Measurements from ENCODE around the gene GRID2. TPM values are rescaled to one million over a fixed set of nuclear protein-coding genes. Genes with fewer than 3 reads are reported as not detected.

The GRID2 gene
- total RNA-seq, 1 donor from 2014 or later = 11.6 TPM

GRCh38 chr4:93042746-93043145 is 739.0 kb downstream of the GRID2 start:
- H3K4me3 Mint-ChIP-seq (ENCODE audit: unreplicated experiment) = no peak overlapping the region
- no peaks in the 10 kb centered on the region for H3K36me3 Mint-ChIP-seq (ENCODE audit: low read depth, unreplicated experiment)

GRCh38 chr4:93053140-93053539 is 749.4 kb downstream of the GRID2 start:
- H3K9me3 Mint-ChIP-seq (ENCODE audit: unreplicated experiment) = no peaks in the 10 kb centered on the region
- H3K27ac Mint-ChIP-seq (ENCODE audit: unreplicated experiment) = no peak overlapping the region
- no peaks in the 10 kb centered on the region for H3K36me3 Mint-ChIP-seq (ENCODE audit: low read depth, unreplicated experiment)
- no peak for TF ChIP-seq CTCF (IDR thresholded peaks at IDR 0.05; ENCODE audit: unreplicated experiment)
- no peaks in the 10 kb centered on the region for H3K4me1 Mint-ChIP-seq (ENCODE audit: unreplicated experiment)
- no peak overlapping the region for H3K4me3 Mint-ChIP-seq (ENCODE audit: unreplicated experiment)
- DNase-seq (ENCODE audit: low spot score) = no peak
- no peaks in the 10 kb centered on the region for H3K27me3 Mint-ChIP-seq (ENCODE audit: unreplicated experiment)

More at GRCh38 chr4:93042746-93043145, 739.0 kb downstream of the GRID2 start:
- TF ChIP-seq CTCF (IDR thresholded peaks at IDR 0.05; ENCODE audit: unreplicated experiment) = no peak
- Mint-ChIP-seq H3K4me1 (ENCODE audit: unreplicated experiment) (no peaks in the 10 kb centered on the region), H3K27me3 (ENCODE audit: unreplicated experiment) (no peaks in the 10 kb centered on the region), H3K9me3 (ENCODE audit: unreplicated experiment) (no peaks in the 10 kb centered on the region), H3K27ac (ENCODE audit: unreplicated experiment) (no peak overlapping the region)
- DNase-seq (ENCODE audit: low spot score) = no peak

DNA sequence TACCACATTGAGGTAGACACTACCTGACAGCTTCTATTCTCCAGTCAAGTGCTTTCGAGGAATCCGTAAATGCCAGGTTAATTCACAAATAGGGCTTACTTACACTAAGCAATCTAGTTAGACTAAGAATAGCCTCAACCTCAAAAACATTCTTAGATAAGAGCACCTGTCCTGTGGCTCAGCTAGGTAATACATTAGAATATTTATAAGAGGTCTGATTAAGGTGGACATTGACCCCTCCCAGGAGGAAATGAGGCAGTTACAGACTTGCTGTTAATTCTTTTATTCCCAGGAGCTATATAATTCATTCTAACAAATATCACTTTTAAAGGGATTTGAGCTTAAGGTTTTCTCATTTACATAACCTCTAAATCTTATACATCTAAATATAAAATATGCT is 758.1 kb downstream of the GRID2 start:
- Mint-ChIP-seq H3K4me3 (ENCODE audit: unreplicated experiment) (no peak overlapping the region), H3K27me3 (ENCODE audit: unreplicated experiment) (no peaks in the 10 kb centered on the region), H3K4me1 (ENCODE audit: unreplicated experiment) (peaks cover 3% of the 10 kb centered on the region), H3K27ac (ENCODE audit: unreplicated experiment) (no peak overlapping the region), H3K36me3 (ENCODE audit: low read depth, unreplicated experiment) (no peaks in the 10 kb centered on the region), H3K9me3 (ENCODE audit: unreplicated experiment) (no peaks in the 10 kb centered on the region)
- no peak for TF ChIP-seq CTCF (IDR thresholded peaks at IDR 0.05; ENCODE audit: unreplicated experiment)
- DNase-seq (ENCODE audit: low spot score) = no peak

DNA sequence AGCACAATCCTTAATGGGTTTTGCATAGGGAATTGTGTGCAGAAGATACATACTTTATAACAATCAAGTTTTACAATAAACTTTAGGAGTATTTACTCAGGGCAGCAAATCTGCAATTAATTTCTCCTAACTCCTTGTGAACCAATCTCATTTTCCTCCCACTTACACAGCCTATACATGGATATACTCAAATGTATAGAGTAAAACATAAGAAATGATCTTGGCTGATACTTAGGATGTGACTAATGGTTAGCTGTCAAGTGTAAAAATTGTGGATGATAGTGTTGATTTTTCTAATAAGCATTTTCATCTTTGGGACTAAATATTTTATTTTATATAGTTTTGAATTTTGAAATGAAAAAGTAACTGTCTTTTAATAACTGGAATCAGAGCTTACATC is 759.6 kb downstream of the GRID2 start:
- no peak for TF ChIP-seq CTCF (IDR thresholded peaks at IDR 0.05; ENCODE audit: unreplicated experiment)
- DNase-seq (ENCODE audit: low spot score) = no peak
- Mint-ChIP-seq H3K27me3 (ENCODE audit: unreplicated experiment) (no peaks in the 10 kb centered on the region), H3K36me3 (ENCODE audit: low read depth, unreplicated experiment) (no peaks in the 10 kb centered on the region), H3K4me3 (ENCODE audit: unreplicated experiment) (no peak overlapping the region), H3K4me1 (ENCODE audit: unreplicated experiment) (peaks cover 3% of the 10 kb centered on the region), H3K9me3 (ENCODE audit: unreplicated experiment) (no peaks in the 10 kb centered on the region), H3K27ac (ENCODE audit: unreplicated experiment) (no peak overlapping the region)

DNA sequence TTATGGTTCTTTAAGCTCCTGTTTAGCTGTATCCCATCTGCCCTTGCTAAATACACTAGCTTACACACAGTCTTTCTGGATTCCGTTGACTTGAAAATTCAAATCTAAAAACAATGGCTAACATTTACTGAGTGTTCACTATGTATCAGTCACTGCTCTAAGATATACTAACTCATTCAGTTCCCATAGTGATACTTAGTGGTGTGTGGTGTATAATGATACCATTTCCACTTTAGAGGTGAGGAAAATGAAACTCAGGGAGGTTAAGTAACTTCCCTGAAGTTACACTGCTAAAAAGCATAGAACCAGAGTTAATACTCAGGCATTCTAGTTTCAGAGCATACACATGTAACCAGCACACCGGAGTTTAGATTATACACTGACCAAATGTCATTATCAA is 762.0 kb downstream of the GRID2 start:
- H3K4me1 Mint-ChIP-seq (ENCODE audit: unreplicated experiment) = no peaks in the 10 kb centered on the region
- TF ChIP-seq CTCF (IDR thresholded peaks at IDR 0.05; ENCODE audit: unreplicated experiment) = no peak
- H3K27ac Mint-ChIP-seq (ENCODE audit: unreplicated experiment) = no peak overlapping the region
- no peak for DNase-seq (ENCODE audit: low spot score)
- H3K27me3 Mint-ChIP-seq (ENCODE audit: unreplicated experiment) = no peaks in the 10 kb centered on the region
- H3K36me3 Mint-ChIP-seq (ENCODE audit: low read depth, unreplicated experiment) = no peaks in the 10 kb centered on the region
- H3K9me3 Mint-ChIP-seq (ENCODE audit: unreplicated experiment) = no peaks in the 10 kb centered on the region
- H3K4me3 Mint-ChIP-seq (ENCODE audit: unreplicated experiment) = no peak overlapping the region
